Breast epithelium (tissue), 3 donors: Measurements from ENCODE around the gene SLC30A10.

Experiments used
- CTCF ChIP-seq, 3 donors: fragments of 450-650 bp; IDR thresholded peaks; one replicate each; pipeline ENCODE4 v1.5.1; 2016 to 2017; ENCODE audit warnings: antibody characterized with exemption in 3 of 3, mild to moderate bottlenecking in 3 of 3, moderate library complexity in 3 of 3
- POLR2A ChIP-seq: fragments of 450-650 bp; IDR thresholded peaks from one replicate; pipeline ENCODE4 v1.6.1; 2016; ENCODE audit warnings: antibody characterized with exemption, mild to moderate bottlenecking, moderate library complexity
- POLR2AphosphoS5 ChIP-seq, 3 donors: sonication (generic); formaldehyde crosslinking; IDR thresholded peaks; one replicate each; pipeline ENCODE4 v1.6.1; 2017; ENCODE audit warnings: antibody characterized with exemption in 3 of 3

- TF ChIP-seq POLR2AphosphoS5 (IDR thresholded peaks at IDR 0.05) = no peak
- no peak for TF ChIP-seq CTCF (IDR thresholded peaks at IDR 0.05)
- no peak for TF ChIP-seq POLR2A
These were observed 44.9 kb upstream of the SLC30A10 start for GRCh38 chr1:219973213-219973612.
